ENCODE measurements around the gene ITGB8.

GRCh38 chr7:20347680-20348079, 17.0 kb downstream of the ITGB8 start:
- TF ChIP-seq CTCF (IDR thresholded peaks at IDR 0.05) (no peak), POLR2A (IDR thresholded peaks at IDR 0.05) (no peak)
